ENCODE results near the gene LGR5.
A peak's percentile ranks its signal among the peaks of the same experiment; 100 is the strongest.

Gene LGR5, protein sequence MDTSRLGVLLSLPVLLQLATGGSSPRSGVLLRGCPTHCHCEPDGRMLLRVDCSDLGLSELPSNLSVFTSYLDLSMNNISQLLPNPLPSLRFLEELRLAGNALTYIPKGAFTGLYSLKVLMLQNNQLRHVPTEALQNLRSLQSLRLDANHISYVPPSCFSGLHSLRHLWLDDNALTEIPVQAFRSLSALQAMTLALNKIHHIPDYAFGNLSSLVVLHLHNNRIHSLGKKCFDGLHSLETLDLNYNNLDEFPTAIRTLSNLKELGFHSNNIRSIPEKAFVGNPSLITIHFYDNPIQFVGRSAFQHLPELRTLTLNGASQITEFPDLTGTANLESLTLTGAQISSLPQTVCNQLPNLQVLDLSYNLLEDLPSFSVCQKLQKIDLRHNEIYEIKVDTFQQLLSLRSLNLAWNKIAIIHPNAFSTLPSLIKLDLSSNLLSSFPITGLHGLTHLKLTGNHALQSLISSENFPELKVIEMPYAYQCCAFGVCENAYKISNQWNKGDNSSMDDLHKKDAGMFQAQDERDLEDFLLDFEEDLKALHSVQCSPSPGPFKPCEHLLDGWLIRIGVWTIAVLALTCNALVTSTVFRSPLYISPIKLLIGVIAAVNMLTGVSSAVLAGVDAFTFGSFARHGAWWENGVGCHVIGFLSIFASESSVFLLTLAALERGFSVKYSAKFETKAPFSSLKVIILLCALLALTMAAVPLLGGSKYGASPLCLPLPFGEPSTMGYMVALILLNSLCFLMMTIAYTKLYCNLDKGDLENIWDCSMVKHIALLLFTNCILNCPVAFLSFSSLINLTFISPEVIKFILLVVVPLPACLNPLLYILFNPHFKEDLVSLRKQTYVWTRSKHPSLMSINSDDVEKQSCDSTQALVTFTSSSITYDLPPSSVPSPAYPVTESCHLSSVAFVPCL

DNA sequence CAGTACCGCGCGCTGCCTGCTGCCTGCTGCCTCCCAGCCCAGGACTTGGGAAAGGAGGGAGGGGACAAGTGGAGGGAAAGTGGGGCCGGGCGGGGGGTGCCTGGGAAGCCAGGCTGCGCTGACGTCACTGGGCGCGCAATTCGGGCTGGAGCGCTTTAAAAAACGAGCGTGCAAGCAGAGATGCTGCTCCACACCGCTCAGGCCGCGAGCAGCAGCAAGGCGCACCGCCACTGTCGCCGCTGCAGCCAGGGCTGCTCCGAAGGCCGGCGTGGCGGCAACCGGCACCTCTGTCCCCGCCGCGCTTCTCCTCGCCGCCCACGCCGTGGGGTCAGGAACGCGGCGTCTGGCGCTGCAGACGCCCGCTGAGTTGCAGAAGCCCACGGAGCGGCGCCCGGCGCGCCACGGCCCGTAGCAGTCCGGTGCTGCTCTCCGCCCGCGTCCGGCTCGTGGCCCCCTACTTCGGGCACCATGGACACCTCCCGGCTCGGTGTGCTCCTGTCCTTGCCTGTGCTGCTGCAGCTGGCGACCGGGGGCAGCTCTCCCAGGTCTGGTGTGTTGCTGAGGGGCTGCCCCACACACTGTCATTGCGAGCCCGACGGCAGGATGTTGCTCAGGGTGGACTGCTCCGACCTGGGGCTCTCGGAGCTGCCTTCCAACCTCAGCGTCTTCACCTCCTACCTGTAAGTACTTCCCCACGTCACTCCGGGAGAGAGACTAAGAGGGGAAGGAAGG is at the start of gene LGR5:
TSS of gene LGR5 (plus strand) at position 186 of the 732 bp plus-strand sequence. CDS start at position 469, 283 bp downstream.
- DNase-seq: no peak

DNA sequence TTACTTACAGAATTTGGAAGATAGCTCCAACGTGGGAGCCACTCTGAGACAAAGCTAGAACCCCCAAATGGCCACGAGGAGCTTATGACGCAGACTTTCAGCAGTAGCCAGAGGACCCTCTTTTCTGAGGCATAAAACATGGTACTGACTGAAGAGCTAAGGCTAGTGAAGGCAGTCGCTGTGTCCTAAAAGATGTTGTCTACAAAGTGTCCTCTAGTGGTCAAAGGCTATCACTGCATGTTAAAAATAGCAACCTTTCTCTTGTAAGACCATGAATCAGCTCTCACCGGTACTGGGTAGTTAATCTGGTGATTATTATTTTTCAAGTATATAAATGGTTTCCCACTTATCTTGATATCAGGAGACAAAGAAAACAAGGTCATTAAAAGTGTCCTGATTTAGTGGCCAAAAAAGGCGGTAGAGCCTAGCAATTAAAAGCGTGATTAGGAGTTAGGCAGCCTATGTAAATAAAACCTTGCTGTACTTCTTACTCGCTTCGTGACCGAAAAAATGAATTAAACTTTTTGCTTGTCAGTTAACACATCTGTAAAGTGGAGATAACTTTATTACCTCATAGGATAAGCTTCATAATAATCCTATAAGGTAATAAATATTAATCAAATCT is 47.0 kb upstream of the LGR5 start:
- DNase-seq: peak; percentile 69

DNA sequence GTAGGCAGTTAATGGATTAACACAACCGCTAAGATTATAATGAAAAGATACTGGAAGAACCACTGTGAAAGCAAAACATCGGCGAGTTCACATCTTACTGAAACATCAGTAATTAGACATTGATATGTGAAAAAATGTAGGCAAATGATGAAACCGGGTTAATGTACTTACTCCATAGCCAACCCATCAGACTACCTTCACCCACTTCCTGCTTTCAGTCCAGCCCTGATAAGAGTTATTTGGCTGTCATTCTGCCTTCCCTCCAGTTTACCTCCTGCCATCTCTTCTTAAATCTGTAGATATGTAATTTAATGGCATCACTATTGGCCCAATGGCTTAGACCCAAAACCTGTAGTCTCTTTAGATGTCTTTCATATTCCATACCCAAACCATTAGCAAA is 46.0 kb upstream of the LGR5 start:
- no peak for DNase-seq

DNA sequence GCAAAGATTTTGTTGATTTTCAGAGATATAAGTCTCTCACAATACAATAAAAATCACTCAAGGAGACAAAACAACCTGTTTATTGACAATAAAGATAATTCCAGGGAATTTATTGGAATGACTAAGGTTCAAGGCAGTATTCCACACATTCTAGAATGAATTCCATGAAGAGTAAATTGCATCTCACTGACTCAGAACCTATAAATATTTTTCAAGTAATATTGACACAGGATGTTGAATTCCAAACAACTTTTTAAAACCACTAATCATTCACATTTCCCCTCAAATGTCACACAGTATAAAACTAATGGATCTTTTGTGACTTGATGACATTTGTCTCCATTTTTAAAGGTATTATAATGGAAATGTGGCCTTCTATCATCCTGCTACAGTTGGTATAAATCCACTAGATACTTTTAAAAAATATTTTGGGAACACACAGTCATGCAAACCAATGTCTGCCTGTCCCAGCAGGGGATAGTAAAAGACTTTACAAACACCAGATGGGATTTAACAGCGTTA is 42.1 kb upstream of the LGR5 start:
- DNase-seq: no peak

DNA sequence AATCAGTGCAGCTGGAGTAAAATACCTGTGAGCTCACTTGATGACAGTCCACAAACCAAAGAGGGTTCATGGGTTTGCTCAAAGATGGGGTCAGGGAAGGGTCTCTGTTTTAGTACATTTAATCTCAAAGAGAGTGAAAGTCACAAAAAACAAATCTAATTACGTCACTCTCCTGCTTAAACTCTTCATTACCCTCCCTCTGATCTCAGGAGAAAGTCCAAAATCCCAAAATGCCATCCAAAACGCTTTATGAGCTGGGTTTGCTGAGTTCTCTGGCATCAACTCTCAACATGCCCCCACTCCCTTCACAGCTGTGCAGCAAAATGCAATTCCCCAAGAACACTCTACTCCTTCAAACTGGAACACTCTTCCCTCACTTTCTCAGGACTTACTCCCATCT is 40.4 kb upstream of the LGR5 start:
- no peak for DNase-seq

DNA sequence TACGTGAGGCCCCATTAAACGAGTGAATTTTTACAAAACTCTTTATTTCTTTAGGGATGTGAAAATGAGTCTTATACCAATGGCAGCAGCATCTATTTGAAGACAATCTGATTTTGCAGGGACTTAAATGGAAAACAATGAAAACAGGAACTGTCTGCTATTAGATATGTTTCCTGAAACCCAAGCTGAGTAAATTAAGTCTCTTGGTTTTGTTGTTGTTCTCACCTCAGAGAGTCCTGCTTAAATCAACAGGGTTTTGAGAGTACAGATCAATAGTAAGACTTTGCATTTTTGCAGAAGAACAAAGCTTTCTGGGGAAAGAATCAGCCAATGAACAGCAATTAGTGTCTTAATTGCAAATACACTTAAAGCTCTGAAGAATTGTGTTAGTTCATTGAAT is 39.1 kb upstream of the LGR5 start:
- no peak for DNase-seq

DNA sequence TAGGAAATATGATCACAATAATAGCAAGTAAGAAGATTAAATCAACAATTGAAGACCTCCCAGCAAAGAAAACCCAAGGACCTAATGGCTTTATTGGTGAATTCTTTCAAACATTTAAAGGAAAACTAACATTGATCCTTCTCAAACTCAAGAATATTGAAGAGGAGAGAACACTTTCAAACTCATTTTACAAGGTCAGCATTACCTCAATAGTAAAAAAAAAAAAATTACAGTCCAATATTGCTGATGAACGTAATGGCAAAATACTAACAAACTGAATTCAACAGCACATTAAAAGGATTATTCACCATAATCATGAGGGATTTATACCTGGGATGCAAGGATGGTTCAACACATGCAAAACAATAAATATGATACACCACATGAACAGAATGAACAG is 33.7 kb upstream of the LGR5 start:
- DNase-seq: no peak

DNA sequence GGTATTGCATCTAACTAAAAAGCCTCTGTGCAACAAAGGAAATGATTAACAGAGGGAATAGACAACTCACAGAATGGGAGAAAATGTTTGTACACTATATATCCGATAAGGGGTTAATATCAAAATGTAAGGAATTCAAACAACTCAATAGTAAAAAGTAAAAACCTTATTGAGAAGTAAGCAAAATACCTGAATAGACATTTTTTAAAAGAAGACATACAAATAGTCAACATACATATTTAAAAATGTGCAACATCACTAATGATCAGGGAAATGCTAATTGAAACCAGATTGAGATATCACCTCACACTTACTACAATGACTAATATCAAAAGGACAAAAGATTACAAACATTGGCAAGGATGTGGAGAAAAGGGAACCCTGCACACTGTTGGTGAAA is 31.9 kb upstream of the LGR5 start:
- no peak for DNase-seq

DNA sequence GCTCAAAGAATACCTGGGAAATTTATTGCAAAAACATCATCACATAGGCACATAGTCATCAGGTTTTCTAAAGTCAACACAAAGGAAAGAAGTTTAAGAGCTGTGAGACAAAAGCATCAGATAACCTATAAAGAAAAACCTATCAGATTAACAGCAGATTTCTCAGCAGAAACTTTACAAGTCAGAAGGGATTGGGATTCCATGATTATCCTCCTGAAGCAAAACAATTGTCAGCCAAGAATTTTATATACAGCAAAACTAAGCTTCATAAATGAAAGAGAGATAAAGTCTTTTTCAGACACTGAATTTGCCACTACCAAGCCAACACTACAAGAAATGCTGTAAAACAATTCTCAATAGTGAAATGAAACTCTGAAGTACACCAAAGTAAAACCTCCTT is 28.8 kb upstream of the LGR5 start:
- DNase-seq: no peak

DNA sequence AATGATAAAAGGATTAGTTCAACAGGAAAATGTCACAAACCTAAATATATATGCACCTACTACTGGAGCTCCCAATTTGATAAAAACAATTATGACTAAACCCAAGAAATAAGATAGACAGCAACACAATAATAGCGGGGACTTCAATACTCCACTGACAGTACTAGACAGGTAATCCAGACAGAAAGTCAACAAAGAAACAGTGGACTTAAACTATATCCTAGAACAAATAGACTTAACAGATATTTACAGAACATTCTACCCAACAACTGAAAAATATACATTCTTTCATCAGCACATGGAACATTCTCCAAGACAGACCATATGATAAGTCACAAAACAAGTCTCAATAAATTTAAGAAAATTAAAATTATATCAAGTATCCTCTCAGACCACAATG is 28.0 kb upstream of the LGR5 start:
- DNase-seq: no peak

DNA sequence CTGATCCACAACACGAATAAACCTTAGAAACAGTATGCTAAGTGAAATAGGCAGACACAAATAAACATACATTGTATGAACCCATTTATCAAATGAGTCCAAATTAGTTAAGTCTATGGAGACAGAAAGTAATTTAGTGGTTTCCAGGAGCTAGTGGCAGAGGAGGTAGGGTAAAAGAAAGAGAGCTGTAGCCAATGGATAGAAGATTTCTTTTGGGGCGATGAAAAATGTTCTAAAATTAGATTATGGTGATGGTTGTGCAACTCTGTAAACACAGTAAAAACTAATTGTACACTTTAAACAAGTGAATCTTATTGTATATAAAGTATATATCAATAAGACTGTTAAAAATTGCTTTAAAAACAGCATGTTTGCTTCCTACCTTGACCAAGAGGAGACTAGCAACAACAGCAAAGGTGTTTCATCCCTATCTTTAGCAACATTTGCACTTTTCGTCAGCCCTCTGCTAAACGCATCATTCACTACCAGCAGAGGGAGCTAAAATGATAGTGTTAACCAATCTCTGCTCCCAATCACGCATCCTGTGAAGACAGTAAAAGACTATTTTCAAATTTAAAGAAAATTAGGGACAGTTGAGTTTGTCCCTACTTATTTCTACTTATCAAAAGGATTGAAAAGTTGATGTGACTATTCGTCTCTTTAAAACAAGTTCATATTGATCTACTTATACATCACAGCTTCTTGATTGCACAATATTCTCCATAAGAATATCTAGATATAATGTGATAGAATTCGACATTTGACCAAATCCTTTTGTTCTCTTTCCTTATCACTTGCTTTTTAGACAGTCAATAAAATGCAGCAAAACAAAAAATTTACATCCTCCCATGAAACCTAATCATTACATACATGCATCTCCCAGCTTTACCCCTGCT is 24.0 kb upstream of the LGR5 start:
- DNase-seq: peak; percentile 18

DNA sequence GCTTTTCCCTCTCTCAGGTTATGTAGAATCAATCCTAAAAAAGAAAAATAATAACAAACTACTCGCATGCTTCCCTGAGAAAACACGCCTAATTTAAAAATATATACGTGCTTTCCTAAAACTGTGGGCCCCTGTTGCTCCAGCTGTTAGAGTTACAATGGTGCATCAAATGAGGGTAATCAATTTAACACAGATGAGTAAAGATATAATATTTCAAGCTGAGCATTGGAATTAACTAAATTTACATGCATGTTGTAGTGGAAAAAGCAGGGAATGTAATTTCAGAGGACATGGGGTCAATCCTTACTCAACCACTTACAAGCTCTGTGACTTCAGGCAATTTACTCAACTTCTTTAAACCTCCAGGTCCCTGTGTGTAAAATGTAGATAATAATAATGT is 22.4 kb upstream of the LGR5 start:
- DNase-seq: no peak

DNA sequence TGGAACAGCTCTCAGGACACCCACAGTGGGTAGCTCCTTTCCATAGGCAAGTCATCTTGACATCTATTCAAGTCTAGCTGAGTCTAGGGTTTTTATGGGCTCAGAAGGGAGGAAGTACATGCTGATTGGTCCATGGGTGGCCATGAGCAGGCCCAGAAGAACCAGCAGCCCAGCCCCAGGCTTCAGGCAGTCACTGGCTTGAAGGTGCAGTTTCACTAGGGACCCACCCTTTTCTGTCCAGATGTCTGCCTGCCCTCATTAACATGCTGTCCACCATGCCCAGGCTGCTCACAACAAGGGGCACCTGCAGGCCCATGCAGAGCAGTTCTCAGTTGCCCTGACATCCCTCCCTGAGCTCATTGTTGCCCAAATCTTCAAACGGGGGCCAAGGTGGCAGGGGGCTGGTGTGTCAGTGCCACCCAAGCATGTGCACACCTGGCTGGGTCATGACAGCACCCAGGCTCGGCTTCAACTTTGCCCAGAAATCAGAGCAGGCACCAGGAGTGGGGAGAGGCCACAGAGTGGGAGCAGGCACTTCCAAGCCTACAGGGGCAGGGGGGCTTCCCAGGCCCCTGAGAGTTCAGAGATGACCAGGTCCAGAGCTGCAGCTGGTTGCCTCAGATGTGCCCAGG is 18.7 kb upstream of the LGR5 start:
- DNase-seq: no peak

DNA sequence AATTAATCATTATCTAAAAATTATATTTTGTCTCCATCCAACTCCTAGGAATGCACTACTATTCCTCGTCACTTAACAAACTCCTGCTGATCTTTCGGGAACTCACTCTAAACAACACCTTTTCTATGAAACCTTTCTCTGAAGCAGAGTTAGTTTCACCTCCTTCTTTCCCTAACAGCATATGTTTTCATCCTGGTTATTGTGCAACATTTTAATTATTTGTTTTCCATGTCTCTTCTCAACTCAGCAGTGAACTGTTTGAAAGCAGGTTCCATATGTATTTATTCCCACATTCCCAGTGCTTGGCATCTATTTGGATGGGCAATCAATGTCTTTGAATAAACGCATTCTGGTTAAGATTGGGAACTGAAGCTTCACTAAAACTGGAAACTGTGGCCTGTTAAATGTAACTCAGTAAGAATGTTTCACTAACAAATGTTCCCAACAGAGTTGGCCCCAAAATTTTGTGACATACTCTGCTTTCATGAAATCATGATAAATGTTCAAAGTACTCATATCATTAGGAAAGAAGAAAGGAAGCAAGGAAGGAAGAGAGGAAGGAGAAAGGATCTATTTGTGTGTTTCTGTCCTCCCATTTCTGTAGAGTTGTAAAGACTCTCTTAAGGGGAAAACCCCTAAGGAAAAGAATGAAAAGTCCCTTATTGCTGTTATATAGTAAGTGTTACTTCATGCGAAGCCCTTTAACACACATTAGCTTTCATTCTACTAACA is 13.9 kb upstream of the LGR5 start:
- no peak for DNase-seq

DNA sequence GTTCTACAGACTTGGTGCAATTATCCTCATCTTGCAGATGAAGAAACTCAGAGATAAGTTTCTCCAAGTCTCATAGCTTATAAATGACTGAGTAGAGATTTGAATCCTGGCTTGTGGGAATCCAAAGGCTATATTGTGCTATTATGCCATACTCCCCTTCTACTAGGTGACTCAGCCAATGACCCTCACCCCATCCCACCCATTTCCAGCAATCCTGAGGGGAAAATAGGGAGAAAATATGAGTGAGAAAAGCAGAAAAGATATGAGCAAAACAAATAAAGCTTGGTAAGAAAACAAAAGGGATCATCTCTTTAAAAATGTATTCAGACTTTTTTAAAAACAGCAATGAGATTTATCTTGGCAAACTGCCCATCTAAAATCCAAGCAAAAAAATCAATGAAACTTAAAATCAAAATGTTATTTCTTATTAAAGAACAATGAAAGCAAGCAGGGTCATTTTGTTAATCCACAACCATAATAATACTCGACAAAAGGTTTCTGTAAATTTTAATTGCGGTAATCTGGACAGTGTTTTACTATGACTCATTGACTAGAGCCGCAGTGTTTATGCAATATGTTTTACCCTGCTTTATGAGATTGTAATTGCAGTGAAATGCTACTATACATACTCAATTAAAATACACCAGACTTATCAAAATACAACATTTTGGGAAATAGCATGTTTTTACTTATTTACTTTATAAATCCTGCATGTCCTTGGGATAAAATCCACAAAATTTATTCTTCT is 13.1 kb upstream of the LGR5 start:
- DNase-seq: no peak

DNA sequence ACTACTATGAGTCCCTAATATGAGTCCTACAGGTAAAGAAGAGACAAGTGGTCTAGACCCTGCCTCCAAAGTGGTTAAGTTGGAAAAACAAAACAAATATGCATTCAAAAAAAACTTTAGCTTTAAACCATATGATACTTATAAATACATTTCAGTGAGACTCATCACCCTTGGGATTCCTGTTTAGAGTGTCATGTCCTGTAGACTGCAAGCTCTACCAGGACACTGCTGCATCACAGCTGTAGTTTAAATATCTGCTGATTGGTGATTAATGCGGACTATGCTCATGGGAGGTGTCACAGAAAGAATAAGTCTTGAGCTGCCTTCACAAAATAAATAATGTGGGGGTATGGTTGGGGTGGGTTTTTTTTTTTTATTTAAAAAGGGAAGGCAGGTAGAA is 8.8 kb upstream of the LGR5 start:
- no peak for DNase-seq

DNA sequence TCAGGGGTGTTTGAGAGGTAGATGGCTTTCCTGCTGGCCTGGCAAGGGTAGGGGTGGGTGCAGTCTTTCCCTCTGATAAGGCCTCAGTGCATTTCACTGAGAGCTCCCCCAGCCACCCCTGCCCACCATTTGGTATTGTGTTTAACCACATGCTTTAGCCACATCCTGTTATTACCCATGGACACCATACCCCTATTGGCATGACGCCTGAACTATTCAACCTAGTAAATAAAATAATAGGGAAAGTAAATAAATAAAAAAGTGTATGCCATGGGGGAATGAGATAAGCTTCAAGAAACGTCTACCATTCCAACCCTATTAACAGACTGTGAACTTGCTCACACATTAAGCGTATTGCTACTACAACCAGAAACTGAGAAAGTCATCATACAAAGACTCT is 7.6 kb upstream of the LGR5 start:
- DNase-seq: no peak

DNA sequence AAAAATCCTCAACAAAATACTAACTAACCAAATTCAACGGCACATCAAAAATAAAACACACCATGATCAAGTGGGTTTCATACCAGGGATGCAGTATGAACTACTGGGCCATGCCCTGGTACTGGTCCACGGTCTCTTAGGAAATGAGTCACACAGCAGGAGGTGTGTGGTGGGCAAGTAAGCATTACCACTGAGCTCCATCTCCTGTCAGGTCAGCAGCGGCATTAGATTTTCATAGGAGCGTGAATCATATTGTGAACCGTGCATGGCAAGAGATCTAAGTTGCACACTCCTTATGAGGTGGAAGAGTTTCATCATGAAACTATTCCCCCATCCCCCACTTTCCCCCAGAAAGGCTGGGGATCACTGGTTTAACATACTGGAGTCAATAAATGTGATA is 6.7 kb upstream of the LGR5 start:
- DNase-seq: no peak

DNA sequence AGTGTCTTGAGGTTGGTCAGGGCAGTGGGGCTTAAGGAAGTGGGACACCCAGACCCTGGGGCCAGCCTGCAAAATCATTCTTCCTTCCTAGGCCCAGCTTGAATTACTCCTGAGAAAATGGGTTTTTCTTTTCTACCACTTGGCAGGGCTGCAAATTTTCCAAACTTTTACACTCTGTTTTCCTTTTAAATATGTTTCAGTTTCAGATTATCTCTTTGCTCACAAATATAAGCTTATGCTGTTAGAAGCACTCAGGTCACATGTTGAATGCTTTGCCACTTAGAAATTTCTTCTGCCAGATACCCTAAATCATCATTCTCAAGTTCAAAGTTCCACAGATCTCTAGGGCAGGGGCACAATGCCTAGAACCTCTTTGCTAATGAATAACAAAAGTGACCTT is 2.9 kb upstream of the LGR5 start:
- no peak for DNase-seq
